Duodenal mucosa (tissue), 2 donors: ENCODE measurements around the gene CFAP20DC.
"Not testable (repeated sequence)": the region's sequence is repeated elsewhere in the genome, so short reads cannot be mapped to it uniquely, and the experiment has no call there.

ENCODE experiments used
- H3K27ac ChIP-seq: one replicate; pipeline ENCODE4 v1.7.0; 2013; ENCODE audit warnings: low read depth, low read length
- H3K27me3 ChIP-seq, 2 donors: one replicate each; pipeline ENCODE4 v1.7.0; 2013; ENCODE audit warnings: low read length in 2 of 2, control low read depth in 1 of 2; ENCODE audit not compliant: insufficient read depth in 2 of 2, control insufficient read depth in 1 of 2
- H3K36me3 ChIP-seq, 2 donors: one replicate each; pipeline ENCODE4 v1.7.0; 2013; ENCODE audit warnings: low read length in 2 of 2, control low read depth in 1 of 2; ENCODE audit not compliant: insufficient read depth in 2 of 2, control insufficient read depth in 1 of 2
- H3K4me1 ChIP-seq, 2 donors: one replicate each; pipeline ENCODE4 v1.7.0; 2013; ENCODE audit warnings: low read length in 2 of 2, control low read depth in 1 of 2; ENCODE audit not compliant: insufficient read depth in 2 of 2, control insufficient read depth in 1 of 2
- H3K4me3 ChIP-seq, 2 donors: one replicate each; pipeline ENCODE4 v1.7.0; 2013; ENCODE audit warnings: low read length in 2 of 2, low read depth in 1 of 2
- H3K9ac ChIP-seq, 2 donors: one replicate each; pipeline ENCODE4 v1.7.0; 2013; ENCODE audit warnings: low read length in 2 of 2, low read depth in 1 of 2
- H3K9me3 ChIP-seq, 2 donors: one replicate each; pipeline ENCODE4 v1.7.0; 2013; ENCODE audit warnings: low read length in 2 of 2, control low read depth in 1 of 2; ENCODE audit not compliant: control insufficient read depth in 1 of 2

The CFAP20DC gene

GRCh38 chr3:58863206-58863605 is 186.6 kb downstream of the CFAP20DC start:
- H3K27ac ChIP-seq, result no peak overlapping the region
- H3K27me3 ChIP-seq, result no peaks in the 10 kb centered on the region
- no peaks in the 10 kb centered on the region for H3K36me3 ChIP-seq
- no peak overlapping the region for H3K9ac ChIP-seq
- H3K9me3 ChIP-seq, result no peaks in the 10 kb centered on the region
- H3K4me1 ChIP-seq, result no peaks in the 10 kb centered on the region
- H3K4me3 ChIP-seq, result no peak overlapping the region

DNA sequence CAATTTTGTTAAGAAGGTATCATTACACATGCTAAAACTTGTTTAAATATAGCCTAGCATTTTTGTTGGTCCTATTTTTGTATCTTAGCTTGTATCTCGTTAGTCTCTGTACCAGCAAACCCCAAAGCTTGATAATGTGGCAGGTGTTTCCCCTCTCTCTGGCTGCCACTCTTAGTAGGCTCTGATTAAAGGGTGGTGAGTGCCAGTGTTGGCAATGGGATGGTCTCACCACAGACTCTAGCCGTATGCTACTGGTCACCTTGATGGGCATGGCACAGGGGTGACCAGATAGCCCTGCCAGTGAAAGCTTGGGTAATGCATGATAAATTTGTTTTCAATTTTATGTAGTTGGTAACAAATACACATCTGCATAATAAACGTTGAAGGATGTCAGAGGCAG is 188.3 kb downstream of the CFAP20DC start:
- Histone ChIP-seq H3K9ac (no peak overlapping the region), H3K4me3 (no peak overlapping the region), H3K27me3 (no peaks in the 10 kb centered on the region), H3K27ac (no peak overlapping the region), H3K4me1 (no peaks in the 10 kb centered on the region), H3K36me3 (no peaks in the 10 kb centered on the region), H3K9me3 (no peaks in the 10 kb centered on the region)

GRCh38 chr3:58858126-58858525 is 191.7 kb downstream of the CFAP20DC start:
- Histone ChIP-seq H3K4me1 (no peaks in the 10 kb centered on the region), H3K27me3 (no peaks in the 10 kb centered on the region), H3K27ac (no peak overlapping the region), H3K36me3 (no peaks in the 10 kb centered on the region), H3K9ac (no peak overlapping the region), H3K4me3 (no peak overlapping the region), H3K9me3 (no peaks in the 10 kb centered on the region)

DNA sequence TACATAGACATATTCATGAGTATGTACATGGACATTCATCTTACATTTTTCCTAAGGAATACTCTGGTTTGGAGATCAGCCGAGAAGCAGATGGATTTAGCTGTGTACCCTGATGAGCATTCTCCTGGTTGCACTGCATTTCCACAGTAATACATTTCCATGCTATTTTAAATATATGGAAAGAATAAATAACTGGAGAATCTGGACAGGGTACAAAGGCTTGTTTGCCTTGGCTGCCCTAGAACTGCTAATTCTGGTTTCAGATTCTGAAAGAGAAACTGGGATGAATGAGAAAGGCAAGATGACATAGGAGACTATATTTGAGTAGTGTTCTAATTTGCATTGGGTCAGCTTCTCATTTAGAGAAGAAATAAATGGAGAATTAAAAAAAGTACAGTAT is 192.4 kb downstream of the CFAP20DC start:
- Histone ChIP-seq H3K4me1 (no peaks in the 10 kb centered on the region), H3K27ac (no peak overlapping the region), H3K36me3 (no peaks in the 10 kb centered on the region), H3K27me3 (no peaks in the 10 kb centered on the region), H3K9me3 (no peaks in the 10 kb centered on the region), H3K4me3 (no peak overlapping the region), H3K9ac (no peak overlapping the region)

GRCh38 chr3:58848826-58849225 is 201.0 kb downstream of the CFAP20DC start:
- Histone ChIP-seq H3K9ac (no peak overlapping the region), H3K27me3 (no peaks in the 10 kb centered on the region), H3K4me3 (no peak overlapping the region)

GRCh38 chr3:58842050-58842747 is 207.6 kb downstream of the CFAP20DC start:
- not testable (repeated sequence) for H3K36me3 ChIP-seq, H3K9me3 ChIP-seq, H3K4me3 ChIP-seq, H3K27ac ChIP-seq, H3K27me3 ChIP-seq, H3K4me1 ChIP-seq, H3K9ac ChIP-seq

More at GRCh38 chr3:58848826-58849225, 201.0 kb downstream of the CFAP20DC start:
- Histone ChIP-seq H3K9me3 (no peaks in the 10 kb centered on the region), H3K4me1 (no peaks in the 10 kb centered on the region), H3K27ac (no peak overlapping the region), H3K36me3 (no peaks in the 10 kb centered on the region)

GRCh38 chr3:58840949-58841348 is 208.9 kb downstream of the CFAP20DC start:
- Histone ChIP-seq H3K27ac (no peak overlapping the region), H3K36me3 (no peaks in the 10 kb centered on the region), H3K4me3 (no peak overlapping the region), H3K4me1 (no peaks in the 10 kb centered on the region), H3K9me3 (no peaks in the 10 kb centered on the region), H3K9ac (no peak overlapping the region), H3K27me3 (no peaks in the 10 kb centered on the region)

DNA sequence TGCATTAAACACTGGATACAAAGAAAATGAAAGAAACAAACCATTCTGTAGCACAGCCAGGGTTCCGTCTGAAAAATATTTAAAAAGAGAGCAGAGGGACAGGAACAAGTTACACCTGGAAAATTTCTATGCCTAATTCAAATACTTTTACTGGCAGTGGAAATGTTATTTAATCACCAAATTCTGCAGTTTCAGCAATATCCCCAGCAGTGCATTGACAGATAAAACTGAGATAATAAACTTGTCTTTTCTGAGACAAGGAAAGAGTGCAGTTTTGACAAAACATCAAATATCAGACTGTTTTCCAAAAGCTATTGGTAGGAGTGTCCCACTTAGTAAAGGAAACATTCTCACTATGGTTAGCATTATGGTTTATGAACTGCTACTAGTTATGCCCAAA is 209.9 kb downstream of the CFAP20DC start:
- H3K9me3 ChIP-seq, result no peaks in the 10 kb centered on the region
- no peak overlapping the region for H3K27ac ChIP-seq
- no peaks in the 10 kb centered on the region for H3K27me3 ChIP-seq
- H3K9ac ChIP-seq, result no peak overlapping the region
- H3K4me3 ChIP-seq, result no peak overlapping the region
- H3K36me3 ChIP-seq, result no peaks in the 10 kb centered on the region
- no peaks in the 10 kb centered on the region for H3K4me1 ChIP-seq

DNA sequence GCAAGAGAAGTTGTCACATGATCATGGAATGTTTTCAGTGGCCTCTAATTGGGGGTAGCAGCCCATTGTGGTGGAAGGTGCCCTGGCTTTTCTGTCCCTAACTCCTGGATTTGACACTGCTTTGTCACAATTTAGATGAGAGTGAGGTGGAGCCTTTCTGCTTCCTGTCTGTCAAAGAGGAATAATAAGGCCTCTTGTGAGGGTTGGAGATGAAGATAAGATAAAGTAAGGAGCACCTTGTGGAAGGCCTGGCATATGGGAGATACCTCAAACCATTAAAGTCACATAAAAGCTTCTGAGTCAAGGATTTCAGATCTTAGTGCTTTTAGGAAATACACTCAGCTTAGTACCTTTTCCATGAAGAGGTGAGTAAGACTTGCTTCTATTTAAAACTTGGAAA is 210.6 kb downstream of the CFAP20DC start:
- Histone ChIP-seq H3K27me3 (no peaks in the 10 kb centered on the region), H3K4me3 (no peak overlapping the region), H3K27ac (no peak overlapping the region), H3K36me3 (no peaks in the 10 kb centered on the region), H3K4me1 (no peaks in the 10 kb centered on the region), H3K9ac (no peak overlapping the region), H3K9me3 (no peaks in the 10 kb centered on the region)

DNA sequence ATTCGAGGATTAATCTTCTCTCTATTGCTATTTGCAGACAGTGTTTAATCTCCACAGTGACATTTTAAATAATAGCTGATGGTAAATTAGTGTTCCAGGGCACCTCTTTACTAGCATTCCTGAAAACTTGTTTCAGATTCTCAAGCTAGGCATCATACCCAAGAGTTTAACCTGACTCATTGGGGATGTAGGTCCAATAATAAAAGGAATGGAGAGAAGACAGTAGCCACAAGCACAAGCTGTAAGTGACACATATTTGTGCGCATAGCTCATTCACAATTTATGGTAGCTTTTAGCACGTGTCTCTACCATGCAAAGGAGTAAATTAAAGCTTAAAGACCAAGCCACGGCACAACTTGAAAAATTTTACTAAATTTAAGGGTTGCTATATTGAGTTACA is 212.0 kb downstream of the CFAP20DC start:
- Histone ChIP-seq H3K27me3 (no peaks in the 10 kb centered on the region), H3K4me3 (no peak overlapping the region), H3K4me1 (no peaks in the 10 kb centered on the region), H3K9ac (no peak overlapping the region), H3K9me3 (no peaks in the 10 kb centered on the region), H3K27ac (no peak overlapping the region), H3K36me3 (no peaks in the 10 kb centered on the region)
